Measurements from ENCODE around the gene HIP1. TPM values are rescaled to one million over a fixed set of nuclear protein-coding genes. Genes with fewer than 3 reads are reported as not detected.

HIP1 gene
- total RNA-seq, 2 experiments from 2014 or later: 5.2 to 5.6 TPM

- no peaks in the 10 kb centered on the region for H3K36me3 Mint-ChIP-seq (ENCODE audit: low read depth)
Measured at GRCh38 chr7:75640201-75640600, 98.5 kb downstream of the HIP1 start.

DNA sequence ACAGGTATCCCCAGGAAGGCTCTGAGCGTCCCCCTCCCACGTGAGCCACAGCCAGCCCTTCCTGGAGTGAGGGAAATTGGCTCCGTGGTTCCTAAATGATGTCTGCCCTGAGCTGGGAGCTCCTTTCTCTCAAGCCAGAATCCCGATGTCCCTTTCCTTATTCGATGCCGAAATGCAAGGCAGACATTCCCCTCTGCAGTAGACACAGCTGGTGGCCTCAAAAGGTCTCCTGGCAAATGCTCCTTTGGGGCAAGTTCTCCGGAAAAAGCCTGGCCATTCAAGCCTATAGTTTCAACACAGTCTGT lies 98.9 kb downstream of the HIP1 start:
- H3K27me3 Mint-ChIP-seq: peaks cover 5% of the 10 kb centered on the region
- intact Hi-C loops (cut with micrococcal nuclease): loop anchor here (5.0 kb wide), 1 partner anchor 113 kb away; no protein-coding TSS in a partner anchor
- ChIA-PET CTCF (no interaction called here), POLR2A (no interaction called here)
- H3K4me3 Mint-ChIP-seq: peak overlapping the region; percentile 73
- TF ChIP-seq CTCF (IDR thresholded peaks at IDR 0.05): no peak
- H3K27ac Mint-ChIP-seq: no peak overlapping the region
- no peak for DNase-seq
- H3K9me3 Mint-ChIP-seq: no peaks in the 10 kb centered on the region
- no peaks in the 10 kb centered on the region for H3K36me3 Mint-ChIP-seq (ENCODE audit: low read depth)
- peaks cover 7% of the 10 kb centered on the region for H3K4me1 Mint-ChIP-seq (ENCODE audit: low read depth)
- ATAC-seq: no peak

More at GRCh38 chr7:75640201-75640600, 98.5 kb downstream of the HIP1 start:
- no peak for ATAC-seq
- Mint-ChIP-seq H3K4me1 (ENCODE audit: low read depth) (peaks cover 7% of the 10 kb centered on the region), H3K9me3 (no peaks in the 10 kb centered on the region), H3K27me3 (peaks cover 5% of the 10 kb centered on the region), H3K4me3 (peak overlapping the region; percentile 73), H3K27ac (no peak overlapping the region)
- no peak for DNase-seq
- intact Hi-C loops (cut with micrococcal nuclease): loop anchor here (5.0 kb wide), 1 partner anchor 113 kb away; no protein-coding TSS in a partner anchor
- ChIA-PET POLR2A (no interaction called here), CTCF (no interaction called here)
- no peak for TF ChIP-seq CTCF (IDR thresholded peaks at IDR 0.05)

DNA sequence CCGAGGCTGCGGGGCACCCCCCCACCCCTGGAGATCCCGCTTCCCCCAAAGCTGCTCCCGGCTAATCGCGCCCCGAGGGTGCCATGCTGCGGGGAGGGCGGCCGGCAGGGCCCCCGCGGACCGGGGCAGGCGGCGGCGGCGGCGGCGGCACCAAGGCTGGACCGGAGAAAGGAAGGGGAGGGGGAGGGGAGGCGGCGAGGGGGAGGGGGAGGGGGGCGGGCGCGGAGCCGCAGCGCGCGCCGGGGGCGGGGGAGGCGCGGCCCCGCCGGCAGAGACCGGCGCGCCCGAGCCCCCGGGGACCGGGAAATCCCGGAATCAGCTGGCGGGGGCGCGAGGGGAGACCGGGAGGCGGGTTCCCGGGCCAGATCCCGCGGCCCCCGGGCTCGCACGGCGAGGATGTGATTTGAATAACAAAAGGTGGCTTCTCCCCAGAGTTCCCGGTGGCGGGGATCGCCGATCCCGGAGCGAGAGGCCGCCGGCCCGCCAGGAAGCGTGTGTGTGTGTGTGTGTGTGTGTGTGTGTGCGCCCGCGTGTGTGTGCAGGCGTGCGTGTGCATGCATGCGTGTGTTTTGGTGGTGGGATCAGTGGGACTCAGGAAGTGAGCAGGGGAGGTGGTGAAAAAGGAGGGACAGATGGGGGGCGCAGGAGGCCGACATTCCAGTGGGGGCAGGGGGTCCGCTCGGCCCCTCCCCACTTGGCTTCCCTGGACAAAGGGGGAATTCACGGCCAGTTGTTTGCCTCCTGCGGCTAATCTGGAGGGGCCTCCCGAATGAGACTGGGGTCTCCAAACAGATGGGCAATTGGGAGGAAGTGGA lies 99.5 kb downstream of the HIP1 start:
- H3K4me3 Mint-ChIP-seq: peak overlapping the region; percentile 73
- H3K27me3 Mint-ChIP-seq: peaks cover 5% of the 10 kb centered on the region
- H3K4me1 Mint-ChIP-seq (ENCODE audit: low read depth): peaks cover 7% of the 10 kb centered on the region
- intact Hi-C loops (cut with micrococcal nuclease): no loop called here
- CTCF ChIA-PET: no interaction called here
- POLR2A ChIA-PET: no interaction called here
- TF ChIP-seq CTCF (IDR thresholded peaks at IDR 0.05): no peak
- H3K9me3 Mint-ChIP-seq: no peaks in the 10 kb centered on the region
- H3K27ac Mint-ChIP-seq: peak overlapping the region; percentile 57
- DNase-seq: peak; percentile 31
- no peak for ATAC-seq
- H3K36me3 Mint-ChIP-seq (ENCODE audit: low read depth): no peaks in the 10 kb centered on the region

DNA sequence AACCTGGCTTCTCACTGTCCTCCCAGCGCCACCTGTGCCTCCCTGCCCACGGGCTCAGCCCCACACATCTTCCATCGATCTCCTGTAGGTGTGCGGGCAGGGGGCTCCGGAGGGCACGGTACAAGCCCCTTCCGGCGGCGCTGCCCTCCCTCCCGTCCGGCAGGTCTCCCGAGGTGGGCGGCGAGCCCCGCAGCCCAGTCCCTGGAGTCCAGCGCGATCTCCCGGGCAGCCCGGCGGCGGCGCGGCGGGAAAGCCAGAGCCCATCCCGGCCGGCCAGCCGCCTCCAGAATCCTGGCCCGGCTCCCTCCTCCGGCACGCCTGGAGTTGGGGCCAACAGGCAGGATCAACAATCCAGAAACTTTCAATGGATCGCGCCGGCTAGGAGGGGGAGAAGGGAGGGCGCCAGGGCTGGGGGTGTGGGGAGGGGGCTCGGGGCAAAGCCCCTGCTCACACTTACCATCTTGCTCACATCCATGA lies 100.1 kb downstream of the HIP1 start:
- ATAC-seq (no peak), DNase-seq (no peak)
- ChIA-PET POLR2A (no interaction called here), CTCF (no interaction called here)
- TF ChIP-seq CTCF (IDR thresholded peaks at IDR 0.05): no peak
- Mint-ChIP-seq H3K4me3 (peak overlapping the region; percentile 44), H3K27ac (no peak overlapping the region), H3K9me3 (no peaks in the 10 kb centered on the region), H3K36me3 (ENCODE audit: low read depth) (no peaks in the 10 kb centered on the region), H3K4me1 (ENCODE audit: low read depth) (peaks cover 7% of the 10 kb centered on the region), H3K27me3 (peaks cover 5% of the 10 kb centered on the region)
- intact Hi-C loops (cut with micrococcal nuclease): no loop called here

GRCh38 chr7:75637854-75638593 lies 100.7 kb downstream of the HIP1 start:
- no peak for TF ChIP-seq CTCF (IDR thresholded peaks at IDR 0.05)
- Mint-ChIP-seq H3K9me3 (no peaks in the 10 kb centered on the region), H3K4me1 (ENCODE audit: low read depth) (peaks cover 7% of the 10 kb centered on the region), H3K36me3 (ENCODE audit: low read depth) (no peaks in the 10 kb centered on the region), H3K4me3 (peak overlapping the region; percentile 44), H3K27me3 (peaks cover 5% of the 10 kb centered on the region), H3K27ac (no peak overlapping the region)
- ChIA-PET POLR2A (no interaction called here), CTCF (no interaction called here)
- DNase-seq (no peak), ATAC-seq (no peak)
- intact Hi-C loops (cut with micrococcal nuclease): no loop called here

Measured in activated CD8-positive, alpha-beta T cell treated with anti-CD3 and anti-CD28 coated beads for 36 hours (primary cell).